Muscle of arm (tissue), 14 donors: ENCODE data around the gene DCLK2. TPM values are rescaled to one million over a fixed set of nuclear protein-coding genes. Genes with fewer than 3 reads are reported as not detected.

ENCODE experiments used
- DNase-seq: peaks from one replicate; pipeline ENCODE4 v3.0.0-alpha.2; 2013
- long read RNA-seq, 11 donors: transcript quantifications; one replicate each; lab custom pipeline, GENCODE V29; 2026
- polyA plus RNA-seq, 12 donors: library from polyadenylated mRNA; unstranded; fragments of 120-200 nt; gene quantifications; one replicate each; pipeline ENCODE4 v1.2.1, GENCODE V29; 2013; ENCODE audit not compliant: insufficient read length in 12 of 12

The DCLK2 gene
- polyA plus RNA-seq = 10 to 100 TPM in 1 of 12 donors, 1 to 10 TPM in 10, not detected in 1; 5.8 to 10.1 (median 7.4) TPM
- long read RNA-seq, donor 1 = 0 reads
- long read RNA-seq, donor 2 = 0 reads
- long read RNA-seq, donor 3 = 0 reads
- long read RNA-seq, donor 4 = 0 reads
- long read RNA-seq, donor 5 = 0 reads
- long read RNA-seq, donor 6 = 0 reads
- long read RNA-seq, donor 7 = 0 reads
- long read RNA-seq, donor 8 = 0 reads
- long read RNA-seq, donor 9 = 0 reads
- long read RNA-seq, donor 10, full-length matches to known transcripts = 1 of 1 reads
- long read RNA-seq, donor 10, partial matches to known transcripts = 0 of 1 reads
- long read RNA-seq, donor 10, other reads (novel, unspliced or antisense) = 0 of 1 reads
- long read RNA-seq, donor 11, full-length matches to known transcripts = 1 of 1 reads
- long read RNA-seq, donor 11, partial matches to known transcripts = 0 of 1 reads
- long read RNA-seq, donor 11, other reads (novel, unspliced or antisense) = 0 of 1 reads

GRCh38 chr4:150078041-150078578 is at the start of gene DCLK2:
DCLK2 (plus strand) TSS chr4:150078445; CDS start chr4:150079028, 583 bp downstream.
- DNase-seq = peak; percentile 84

GRCh38 chr4:150032541-150032940 is 45.7 kb upstream of the DCLK2 start:
- DNase-seq = no peak

GRCh38 chr4:150033081-150033480 is 45.2 kb upstream of the DCLK2 start:
- no peak for DNase-seq

- DNase-seq = no peak
Observed at GRCh38 chr4:150033901-150034300, 44.3 kb upstream of the DCLK2 start.

- no peak for DNase-seq
Observed at GRCh38 chr4:150037251-150037856, 40.9 kb upstream of the DCLK2 start.

GRCh38 chr4:150038335-150039076 is 39.7 kb upstream of the DCLK2 start:
- DNase-seq = no peak

- no peak for DNase-seq
Observed at GRCh38 chr4:150039274-150040127, 38.7 kb upstream of the DCLK2 start.

GRCh38 chr4:150044517-150044916 is 33.7 kb upstream of the DCLK2 start:
- DNase-seq = no peak

- no peak for DNase-seq
Observed at GRCh38 chr4:150045410-150045809, 32.8 kb upstream of the DCLK2 start.

GRCh38 chr4:150046728-150047217 is 31.5 kb upstream of the DCLK2 start:
- no peak for DNase-seq

- DNase-seq = no peak
Observed at GRCh38 chr4:150047546-150047945, 30.7 kb upstream of the DCLK2 start.

- no peak for DNase-seq
Observed at GRCh38 chr4:150049682-150050081, 28.6 kb upstream of the DCLK2 start.

- DNase-seq = no peak
Observed at GRCh38 chr4:150050566-150050965, 27.7 kb upstream of the DCLK2 start.

GRCh38 chr4:150051111-150051510 is 27.1 kb upstream of the DCLK2 start:
- no peak for DNase-seq

GRCh38 chr4:150055467-150055866 is 22.8 kb upstream of the DCLK2 start:
- no peak for DNase-seq

GRCh38 chr4:150056569-150056968 is 21.7 kb upstream of the DCLK2 start:
- no peak for DNase-seq

- DNase-seq = no peak
Observed at GRCh38 chr4:150061086-150061776, 17.0 kb upstream of the DCLK2 start.

- DNase-seq = no peak
Observed at GRCh38 chr4:150063128-150063527, 15.1 kb upstream of the DCLK2 start.

GRCh38 chr4:150065740-150066139 is 12.5 kb upstream of the DCLK2 start:
- no peak for DNase-seq

GRCh38 chr4:150067859-150068258 is 10.4 kb upstream of the DCLK2 start:
- DNase-seq = no peak
